C4-2B (cell line): ENCODE measurements around the gene OSBPL2.

Source experiments
- CTCF ChIP-seq: fragments of 450-650 bp; conservative IDR thresholded peaks from 2 replicates; pipeline ENCODE4 v1.5.1; 2017; ENCODE audit warnings: mild to moderate bottlenecking
- ZFX ChIP-seq: fragments of 450-650 bp; IDR thresholded peaks from 2 replicates; pipeline ENCODE4 v1.6.1; 2017

- TF ChIP-seq CTCF = no peak
- TF ChIP-seq ZFX = no peak
Observed at GRCh38 chr20:62273416-62273815, 35.1 kb downstream of the OSBPL2 start.
